ENCODE results near the gene UCP1. TPM values are rescaled to one million over a fixed set of nuclear protein-coding genes. Genes with fewer than 3 reads are reported as not detected.

UCP1 gene
- not detected in 2 replicates for polyA plus RNA-seq (2011; rRNA removed)
- not detected in 2 replicates for polyA minus RNA-seq (2011; rRNA and poly(A)+ RNA removed)

- no peaks in the 10 kb centered on the region for H3K36me3 ChIP-seq (ENCODE audit: control insufficient read depth, insufficient read depth, low read length)
- POLR2A ChIA-PET, result interaction anchor here (0.6 kb wide), 1 partner anchor 50 kb away, joined by 3 read pairs; no protein-coding TSS in a partner anchor
- DNase-seq (ENCODE audit: low read depth), result no peak
- H3K27me3 ChIP-seq (ENCODE audit: control insufficient read depth, insufficient read depth, low read length), result peaks cover 37% of the 10 kb centered on the region
- H3K4me3 ChIP-seq (ENCODE audit: low read depth, low read length), result peak within 1 kb of the TSS; percentile 35
- CTCF ChIA-PET, result interaction anchor here (0.6 kb wide), 1 partner anchor 40 kb away, joined by 3 read pairs; no protein-coding TSS in a partner anchor
- TF ChIP-seq CTCF (IDR thresholded peaks at IDR 0.05; ENCODE audit: insufficient read depth, low read depth, low read length), result no peak
Observed at GRCh38 chr4:140568507-140569306, at the start of gene UCP1. Gene UCP1, minus strand, starts transcription at chr4:140568961. Its CDS starts 232 bp downstream, at chr4:140568729.

- H3K27me3 ChIP-seq (ENCODE audit: control insufficient read depth, insufficient read depth, low read length), result no peaks in the 10 kb centered on the region
- TF ChIP-seq CTCF (IDR thresholded peaks at IDR 0.05; ENCODE audit: insufficient read depth, low read depth, low read length), result no peak
- peaks cover 4% of the 10 kb centered on the region for H3K36me3 ChIP-seq (ENCODE audit: control insufficient read depth, insufficient read depth, low read length)
- POLR2A ChIA-PET, result no interaction called here
- H3K4me3 ChIP-seq (ENCODE audit: low read depth, low read length), result no peak overlapping the region
- CTCF ChIA-PET, result interaction anchor here (1.0 to 1.5 kb wide), 3 partner anchors 10 to 258 kb away, joined by 4 to 7 read pairs (median 4); no protein-coding TSS in a partner anchor
- DNase-seq (ENCODE audit: low read depth), result no peak
Observed at GRCh38 chr4:140617499-140618248, 48.9 kb upstream of the UCP1 start.

- CTCF ChIA-PET, result interaction anchor here (0.6 to 1.3 kb wide), 3 partner anchors 142 to 255 kb away, joined by 3 to 4 read pairs (median 3); no protein-coding TSS in a partner anchor
Observed at GRCh38 chr4:140615451-140615850, 46.7 kb upstream of the UCP1 start.

GRCh38 chr4:140612357-140612756, 43.6 kb upstream of the UCP1 start:
- ChIA-PET POLR2A (no interaction called here), CTCF (interaction anchor here (0.9 kb wide), 1 partner anchor 9 kb away, joined by 4 read pairs; no protein-coding TSS in a partner anchor)
- Histone ChIP-seq H3K27me3 (ENCODE audit: control insufficient read depth, insufficient read depth, low read length) (no peaks in the 10 kb centered on the region; the same call in 1 of the 2 replicates), H3K4me3 (ENCODE audit: low read depth, low read length) (no peak overlapping the region), H3K36me3 (ENCODE audit: control insufficient read depth, insufficient read depth, low read length) (no peaks in the 10 kb centered on the region)
- DNase-seq (ENCODE audit: low read depth), result no peak
- no peak for TF ChIP-seq CTCF (IDR thresholded peaks at IDR 0.05; ENCODE audit: insufficient read depth, low read depth, low read length)

More at GRCh38 chr4:140615451-140615850, 46.7 kb upstream of the UCP1 start:
- DNase-seq (ENCODE audit: low read depth), result no peak
- Histone ChIP-seq H3K27me3 (ENCODE audit: control insufficient read depth, insufficient read depth, low read length) (no peaks in the 10 kb centered on the region), H3K4me3 (ENCODE audit: low read depth, low read length) (no peak overlapping the region), H3K36me3 (ENCODE audit: control insufficient read depth, insufficient read depth, low read length) (no peaks in the 10 kb centered on the region)
- TF ChIP-seq CTCF (IDR thresholded peaks at IDR 0.05; ENCODE audit: insufficient read depth, low read depth, low read length), result no peak
- POLR2A ChIA-PET, result no interaction called here

- ChIA-PET CTCF (interaction anchor here (0.9 kb wide), 1 partner anchor 9 kb away, joined by 4 read pairs; no protein-coding TSS in a partner anchor), POLR2A (no interaction called here)
- no peak for TF ChIP-seq CTCF (IDR thresholded peaks at IDR 0.05; ENCODE audit: insufficient read depth, low read depth, low read length)
- H3K36me3 ChIP-seq (ENCODE audit: control insufficient read depth, insufficient read depth, low read length), result no peaks in the 10 kb centered on the region
- no peak overlapping the region for H3K4me3 ChIP-seq (ENCODE audit: low read depth, low read length)
- DNase-seq (ENCODE audit: low read depth), result no peak
- no peaks in the 10 kb centered on the region; the same call in 1 of the 2 replicates for H3K27me3 ChIP-seq (ENCODE audit: control insufficient read depth, insufficient read depth, low read length)
Observed at GRCh38 chr4:140611854-140612253, 43.1 kb upstream of the UCP1 start.
